Breast epithelium (tissue), 3 donors: Measurements from ENCODE around the gene INS.
"Not testable (repeated sequence)": the region's sequence is repeated elsewhere in the genome, so short reads cannot be mapped to it uniquely, and the experiment has no call there.

ENCODE experiments used
- POLR2A ChIP-seq: fragments of 450-650 bp; IDR thresholded peaks from one replicate; pipeline ENCODE4 v1.6.1; 2016; ENCODE audit warnings: antibody characterized with exemption, mild to moderate bottlenecking, moderate library complexity
- TF ChIP-seq, protein P1 (sequence below), 3 donors: fragments of 450-650 bp; IDR thresholded peaks; one replicate each; pipeline ENCODE4 v1.5.1; 2016 to 2017; ENCODE audit warnings: antibody characterized with exemption in 3 of 3, mild to moderate bottlenecking in 3 of 3, moderate library complexity in 3 of 3

DNA sequence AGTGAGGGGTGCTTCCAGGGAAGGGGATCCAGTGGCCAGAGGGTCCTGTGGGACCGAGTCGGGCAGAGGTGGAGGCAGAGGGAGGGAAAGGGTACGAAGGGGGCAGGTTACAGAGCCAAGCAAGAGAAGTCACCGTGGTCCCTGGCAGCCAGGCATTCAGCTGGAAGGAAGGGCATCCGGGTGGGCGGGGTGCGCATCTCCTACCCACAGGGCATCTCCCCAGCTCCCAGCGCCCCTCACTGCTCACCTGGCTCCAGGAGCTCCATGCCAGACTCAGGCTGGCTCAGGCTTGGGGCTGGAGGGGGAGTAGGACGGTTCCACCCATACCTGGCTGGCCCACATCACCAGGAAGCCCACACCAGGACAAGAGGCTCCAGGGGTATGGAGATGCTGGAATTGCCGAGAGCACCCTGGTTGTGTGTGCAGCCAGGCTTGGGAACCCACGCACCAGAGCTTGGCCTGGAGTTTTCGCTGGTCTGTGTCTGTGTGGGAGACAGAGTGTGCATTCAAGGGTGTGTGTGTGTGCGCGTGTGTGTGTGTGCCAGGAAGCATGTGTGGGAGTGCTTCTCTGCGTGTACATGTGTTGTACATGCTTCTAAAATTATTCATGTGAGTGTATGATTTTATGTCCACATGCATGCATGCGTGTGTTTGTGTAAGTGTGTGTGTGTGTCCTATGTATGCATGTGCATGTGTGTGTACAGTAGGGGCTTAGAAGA is 17.2 kb upstream of the INS start:
- TF ChIP-seq, protein P1, sequence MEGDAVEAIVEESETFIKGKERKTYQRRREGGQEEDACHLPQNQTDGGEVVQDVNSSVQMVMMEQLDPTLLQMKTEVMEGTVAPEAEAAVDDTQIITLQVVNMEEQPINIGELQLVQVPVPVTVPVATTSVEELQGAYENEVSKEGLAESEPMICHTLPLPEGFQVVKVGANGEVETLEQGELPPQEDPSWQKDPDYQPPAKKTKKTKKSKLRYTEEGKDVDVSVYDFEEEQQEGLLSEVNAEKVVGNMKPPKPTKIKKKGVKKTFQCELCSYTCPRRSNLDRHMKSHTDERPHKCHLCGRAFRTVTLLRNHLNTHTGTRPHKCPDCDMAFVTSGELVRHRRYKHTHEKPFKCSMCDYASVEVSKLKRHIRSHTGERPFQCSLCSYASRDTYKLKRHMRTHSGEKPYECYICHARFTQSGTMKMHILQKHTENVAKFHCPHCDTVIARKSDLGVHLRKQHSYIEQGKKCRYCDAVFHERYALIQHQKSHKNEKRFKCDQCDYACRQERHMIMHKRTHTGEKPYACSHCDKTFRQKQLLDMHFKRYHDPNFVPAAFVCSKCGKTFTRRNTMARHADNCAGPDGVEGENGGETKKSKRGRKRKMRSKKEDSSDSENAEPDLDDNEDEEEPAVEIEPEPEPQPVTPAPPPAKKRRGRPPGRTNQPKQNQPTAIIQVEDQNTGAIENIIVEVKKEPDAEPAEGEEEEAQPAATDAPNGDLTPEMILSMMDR (IDR thresholded peaks at IDR 0.05): not testable (repeated sequence)
- not testable (repeated sequence) for TF ChIP-seq POLR2A
